A204.1 (cell line): ENCODE data around the gene CWC15.
"Not testable (repeated sequence)": the region's sequence is repeated elsewhere in the genome, so short reads cannot be mapped to it uniquely, and the experiment has no call there.

Source experiments
- FAIRE-seq: peaks from 2 replicates; lab custom pipeline; 2012; peaks lifted over from hg19 to GRCh38; lab: Jason Lieb, UNC

The CWC15 gene

GRCh38 chr11:94954753-94955152 lies 18.6 kb downstream of the CWC15 start:
- no peak for FAIRE-seq

GRCh38 chr11:94948070-94948617 lies 25.2 kb downstream of the CWC15 start:
- no peak for FAIRE-seq

GRCh38 chr11:94946812-94947211 lies 26.5 kb downstream of the CWC15 start:
- no peak for FAIRE-seq

- no peak for FAIRE-seq
Measured at GRCh38 chr11:94941131-94941530, 32.2 kb downstream of the CWC15 start.

GRCh38 chr11:94939346-94939745 lies 34.0 kb downstream of the CWC15 start:
- FAIRE-seq: no peak

GRCh38 chr11:94938095-94939055 lies 35.0 kb downstream of the CWC15 start:
- no peak for FAIRE-seq

GRCh38 chr11:94934846-94935245 lies 38.5 kb downstream of the CWC15 start:
- FAIRE-seq: no peak

GRCh38 chr11:94934362-94934761 lies 39.0 kb downstream of the CWC15 start:
- FAIRE-seq: no peak

- FAIRE-seq: no peak
Measured at GRCh38 chr11:94933223-94934130, 39.9 kb downstream of the CWC15 start.

GRCh38 chr11:94932503-94932902 lies 40.9 kb downstream of the CWC15 start:
- FAIRE-seq: no peak

GRCh38 chr11:94932072-94932471 lies 41.3 kb downstream of the CWC15 start:
- not testable (repeated sequence) for FAIRE-seq

- no peak for FAIRE-seq
Measured at GRCh38 chr11:94928117-94928990, 45.0 kb downstream of the CWC15 start.

- FAIRE-seq: no peak
Measured at GRCh38 chr11:94926698-94927237, 46.6 kb downstream of the CWC15 start.

GRCh38 chr11:94926271-94926625 lies 47.1 kb downstream of the CWC15 start:
- FAIRE-seq: no peak

GRCh38 chr11:94925422-94926270 lies 47.7 kb downstream of the CWC15 start:
- no peak for FAIRE-seq

GRCh38 chr11:94924612-94925011 lies 48.7 kb downstream of the CWC15 start:
- no peak for FAIRE-seq

- FAIRE-seq: no peak
Measured at GRCh38 chr11:94924171-94924572, 49.2 kb downstream of the CWC15 start.

- no peak for FAIRE-seq
Measured at GRCh38 chr11:94923004-94923334, 50.4 kb downstream of the CWC15 start.

GRCh38 chr11:94922321-94923003 lies 50.9 kb downstream of the CWC15 start:
- FAIRE-seq: no peak

GRCh38 chr11:94920311-94920710 lies 53.0 kb downstream of the CWC15 start:
- FAIRE-seq: no peak
